Hepatocyte (in vitro differentiated cells): ENCODE data around the gene BID. TPM values are rescaled to one million over a fixed set of nuclear protein-coding genes. Genes with fewer than 3 reads are reported as not detected.

ENCODE experiments used
- DNase-seq: peaks from one replicate; pipeline ENCODE4 v3.0.0-alpha.2; 2016; ENCODE audit warnings: low spot score
- H2AFZ ChIP-seq: fragments of 200-600 bp; sonication (generic); 2 replicates; pipeline ENCODE4 v1.6.0; 2016; ENCODE audit warnings: antibody characterized with exemption, mild to moderate bottlenecking
- H3K27ac ChIP-seq: fragments of 200-600 bp; sonication (generic); 2 replicates; pipeline ENCODE4 v1.5.1; 2016; ENCODE audit warnings: mild to moderate bottlenecking
- H3K27me3 ChIP-seq: fragments of 200-600 bp; sonication (generic); 2 replicates; pipeline ENCODE4 v1.6.1; 2016
- H3K36me3 ChIP-seq: fragments of 200-600 bp; sonication (generic); replicated peaks from 2 replicates; pipeline ENCODE4 v1.5.1; 2016; ENCODE audit warnings: low read depth; ENCODE audit not compliant: insufficient read depth
- H3K4me1 ChIP-seq: fragments of 200-600 bp; sonication (generic); 2 replicates; pipeline ENCODE4 v1.5.1; 2016; ENCODE audit warnings: mild to moderate bottlenecking, moderate library complexity; ENCODE audit not compliant: insufficient read depth
- H3K4me2 ChIP-seq: fragments of 200-600 bp; sonication (generic); 2 replicates; pipeline ENCODE4 v1.6.0; 2016
- H3K4me3 ChIP-seq: fragments of 200-600 bp; sonication (generic); 2 replicates; pipeline ENCODE4 v1.5.1; 2016; ENCODE audit warnings: mild to moderate bottlenecking
- H3K79me2 ChIP-seq: fragments of 200-600 bp; sonication (generic); 2 replicates; pipeline ENCODE4 v1.6.0; 2017; ENCODE audit warnings: mild to moderate bottlenecking
- H3K9me2 ChIP-seq: fragments of 200-600 bp; sonication (generic); replicated peaks from 2 replicates; pipeline ENCODE4 v1.6.0; 2017; ENCODE audit warnings: mild to moderate bottlenecking; ENCODE audit not compliant: insufficient read depth
- H3K9me3 ChIP-seq: fragments of 200-600 bp; sonication (generic); 2 replicates; pipeline ENCODE4 v1.5.1; 2016; ENCODE audit warnings: low read depth, mild to moderate bottlenecking
- H4K20me1 ChIP-seq: fragments of 200-600 bp; sonication (generic); 2 replicates; pipeline ENCODE4 v1.6.0; 2016; ENCODE audit warnings: mild to moderate bottlenecking; ENCODE audit not compliant: insufficient read depth, poor library complexity, severe bottlenecking
- EZH2 ChIP-seq: fragments of 200-600 bp; sonication (generic); IDR thresholded peaks from 2 replicates; pipeline ENCODE4 v1.6.1; 2016; ENCODE audit warnings: antibody characterized with exemption, mild to moderate bottlenecking, borderline replicate concordance
- EZH2phosphoT487 ChIP-seq: fragments of 200-600 bp; sonication (generic); IDR thresholded peaks from one replicate; pipeline ENCODE4 v1.6.1; 2018; ENCODE audit warnings: antibody characterized with exemption, mild to moderate bottlenecking, low read depth, moderate library complexity; ENCODE audit not compliant: unreplicated experiment, severe bottlenecking
- WGBS: methylation state at CpG from one replicate; pipeline ENCODE4 v1.1.6; 2016; ENCODE audit warnings: low lambda C conversion rate; ENCODE audit errors: missing lambda C conversion rate; 5-methylcytosine and 5-hydroxymethylcytosine counted together
- polyA plus RNA-seq: library from polyadenylated mRNA; unstranded; fragments of >200 nt; fragmentation: Nextera tagmentation; extraction: Ambion mirVana; gene quantifications from 2 replicates; pipeline ENCODE4 v1.2.1, GENCODE V29; 2016
- total RNA-seq: library from RNA; depleted of rRNA; stranded (reverse); fragments of >200 nt; gene quantifications from 2 replicates; pipeline ENCODE4 v1.2.3, GENCODE V29; 2014
- TF ChIP-seq, protein P1 (sequence below): fragments of 200-600 bp; sonication (generic); IDR thresholded peaks from 2 replicates; pipeline ENCODE4 v1.5.1; 2016; ENCODE audit warnings: antibody characterized with exemption, mild to moderate bottlenecking; ENCODE audit not compliant: poor library complexity

Gene BID
- total and polyA plus RNA-seq, 2 experiments from 2014 or later = 34.5 to 55.5 TPM

DNA sequence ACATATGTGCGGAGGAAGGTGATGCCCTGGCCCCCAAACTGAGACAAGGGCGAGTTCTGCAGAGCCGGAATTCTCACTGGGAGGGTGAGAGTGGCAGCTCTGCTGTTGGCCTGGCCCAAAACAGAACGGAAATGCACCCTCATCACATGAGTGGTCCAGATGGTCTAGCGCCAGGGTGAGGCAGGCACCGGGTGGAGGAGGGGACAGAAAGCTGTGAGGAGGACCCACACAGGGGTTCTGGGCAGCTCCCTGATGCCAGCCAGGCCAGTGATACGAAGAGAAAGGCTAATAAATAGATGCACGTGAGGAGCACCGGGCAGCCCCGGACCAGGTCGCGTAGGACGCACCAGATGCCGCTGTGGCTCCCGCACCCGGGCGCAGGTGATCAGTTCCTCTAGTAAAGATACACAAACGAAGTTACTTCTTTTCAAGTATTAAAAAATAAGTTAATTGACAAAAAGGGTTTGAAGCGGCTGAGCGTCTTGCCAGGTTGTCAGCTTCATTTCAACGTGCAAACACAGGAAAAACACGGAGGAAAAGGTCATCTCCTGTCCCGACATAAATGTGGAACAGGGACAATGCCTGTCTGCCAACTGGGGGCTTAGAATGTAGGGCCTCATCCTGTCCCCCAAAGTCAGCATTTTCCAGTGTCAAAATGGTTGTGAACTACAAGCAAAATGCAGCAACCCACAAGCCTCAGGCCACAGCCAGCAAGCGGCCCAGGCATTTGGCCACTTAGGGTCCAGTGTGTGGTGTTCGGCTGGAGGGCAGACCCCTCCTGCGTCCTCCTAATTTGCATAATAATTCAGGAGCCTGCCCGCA lies 15.3 kb upstream of the BID start:
- no peaks in the 10 kb centered on the region for H3K9me3 ChIP-seq
- no peaks in the 10 kb centered on the region for H3K79me2 ChIP-seq
- TF ChIP-seq, protein P1, sequence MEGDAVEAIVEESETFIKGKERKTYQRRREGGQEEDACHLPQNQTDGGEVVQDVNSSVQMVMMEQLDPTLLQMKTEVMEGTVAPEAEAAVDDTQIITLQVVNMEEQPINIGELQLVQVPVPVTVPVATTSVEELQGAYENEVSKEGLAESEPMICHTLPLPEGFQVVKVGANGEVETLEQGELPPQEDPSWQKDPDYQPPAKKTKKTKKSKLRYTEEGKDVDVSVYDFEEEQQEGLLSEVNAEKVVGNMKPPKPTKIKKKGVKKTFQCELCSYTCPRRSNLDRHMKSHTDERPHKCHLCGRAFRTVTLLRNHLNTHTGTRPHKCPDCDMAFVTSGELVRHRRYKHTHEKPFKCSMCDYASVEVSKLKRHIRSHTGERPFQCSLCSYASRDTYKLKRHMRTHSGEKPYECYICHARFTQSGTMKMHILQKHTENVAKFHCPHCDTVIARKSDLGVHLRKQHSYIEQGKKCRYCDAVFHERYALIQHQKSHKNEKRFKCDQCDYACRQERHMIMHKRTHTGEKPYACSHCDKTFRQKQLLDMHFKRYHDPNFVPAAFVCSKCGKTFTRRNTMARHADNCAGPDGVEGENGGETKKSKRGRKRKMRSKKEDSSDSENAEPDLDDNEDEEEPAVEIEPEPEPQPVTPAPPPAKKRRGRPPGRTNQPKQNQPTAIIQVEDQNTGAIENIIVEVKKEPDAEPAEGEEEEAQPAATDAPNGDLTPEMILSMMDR = no peak
- no peak for TF ChIP-seq EZH2
- TF ChIP-seq EZH2phosphoT487 = no peak
- H3K4me1 ChIP-seq = no peaks in the 10 kb centered on the region
- no peak overlapping the region for H3K4me2 ChIP-seq
- H3K36me3 ChIP-seq = no peaks in the 10 kb centered on the region
- no peaks in the 10 kb centered on the region for H3K9me2 ChIP-seq
- no peak overlapping the region for H2AFZ ChIP-seq
- H3K4me3 ChIP-seq = no peak overlapping the region
- no peak overlapping the region for H3K27ac ChIP-seq
- H3K27me3 ChIP-seq = no peaks in the 10 kb centered on the region
- DNase-seq = no peak
- H4K20me1 ChIP-seq = no peaks in the 10 kb centered on the region
- 94% methylated on average over 26 of the region's 27 CpGs for WGBS

DNA sequence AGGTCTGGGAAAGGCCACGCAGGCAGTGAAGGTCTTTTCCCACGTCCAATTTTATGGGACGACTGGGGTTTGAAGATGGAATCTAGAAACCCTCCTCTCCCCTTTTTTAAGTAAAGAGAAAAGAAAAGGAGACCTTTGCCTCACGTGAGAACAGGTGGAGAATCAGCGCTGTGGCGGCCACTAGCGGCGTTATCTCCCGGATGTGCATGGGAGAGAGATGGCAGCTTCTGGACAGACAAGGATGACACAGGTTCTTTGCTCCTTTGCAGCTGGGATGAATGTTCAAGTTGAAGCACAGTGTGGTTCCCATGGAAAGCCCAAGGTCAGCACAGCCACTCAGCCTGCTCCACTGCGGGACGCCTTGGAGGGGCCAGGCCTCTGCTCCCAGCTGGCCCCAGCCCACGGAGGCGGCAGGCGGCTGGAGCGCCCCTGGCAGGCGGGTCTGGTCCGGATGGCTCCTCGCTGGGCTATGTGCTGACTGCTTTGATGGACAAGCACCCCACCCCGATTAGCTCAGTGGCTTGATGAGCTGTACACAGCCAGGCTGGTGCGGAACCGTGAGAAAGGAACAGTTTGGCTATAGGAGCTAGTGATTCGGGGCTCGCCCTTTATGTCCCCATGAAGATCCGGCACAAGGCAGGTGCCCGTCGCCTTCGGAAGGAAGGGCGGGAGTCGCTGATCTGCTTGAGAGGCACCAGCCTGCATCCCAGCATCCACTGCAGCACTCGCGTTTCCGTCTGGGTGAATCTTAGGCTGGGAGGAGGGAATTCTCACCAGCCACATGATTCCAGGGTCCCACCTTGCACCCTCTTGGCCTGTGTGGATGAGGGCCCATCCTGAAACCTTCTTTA lies 14.5 kb upstream of the BID start:
- H3K36me3 ChIP-seq = no peaks in the 10 kb centered on the region

DNA sequence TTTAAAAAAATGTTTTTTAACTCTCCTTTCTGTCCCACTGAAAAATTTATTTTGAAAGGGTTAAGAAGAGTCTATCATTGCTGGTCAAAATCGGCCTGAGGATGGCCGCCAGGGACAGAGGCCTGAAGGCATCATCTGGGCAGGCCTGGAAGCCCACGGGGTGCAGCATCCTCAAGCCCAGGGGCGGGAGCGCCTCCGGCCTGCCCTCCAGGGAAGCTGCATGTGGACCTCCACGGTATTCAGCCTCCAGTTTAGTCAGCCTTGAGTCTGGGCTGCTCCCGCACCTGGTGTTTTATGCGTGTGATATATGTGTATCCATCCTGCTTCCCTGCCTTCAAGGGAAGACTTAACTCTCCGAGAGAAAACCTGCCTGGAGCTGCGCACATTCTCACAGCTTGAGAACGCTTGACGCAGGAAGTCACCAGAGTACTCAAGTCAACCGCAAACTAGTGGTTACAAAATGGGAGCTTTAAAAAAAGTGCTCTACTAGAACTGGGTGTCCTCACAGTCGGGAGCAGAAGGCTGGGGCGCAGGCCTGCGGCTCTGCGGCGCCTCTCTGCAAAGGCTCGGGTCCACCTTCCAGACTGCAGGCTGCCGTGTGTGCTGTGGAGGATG lies 13.6 kb upstream of the BID start:
- 93% methylated on average over 21 of the region's 21 CpGs for WGBS
- no peaks in the 10 kb centered on the region for H3K4me1 ChIP-seq
- no peaks in the 10 kb centered on the region for H3K9me3 ChIP-seq
- H2AFZ ChIP-seq = no peak overlapping the region
- no peaks in the 10 kb centered on the region for H3K79me2 ChIP-seq
- H3K36me3 ChIP-seq = no peaks in the 10 kb centered on the region
- H4K20me1 ChIP-seq = no peaks in the 10 kb centered on the region
- no peak overlapping the region for H3K4me2 ChIP-seq
- no peak overlapping the region for H3K4me3 ChIP-seq
- no peak for TF ChIP-seq EZH2phosphoT487
- TF ChIP-seq, protein P1 = no peak
- no peak for TF ChIP-seq EZH2
- H3K9me2 ChIP-seq = no peaks in the 10 kb centered on the region
- no peak overlapping the region for H3K27ac ChIP-seq
- no peaks in the 10 kb centered on the region for H3K27me3 ChIP-seq
- DNase-seq = no peak

More for the DNA sequence above, 14.5 kb upstream of the BID start:
- H3K9me2 ChIP-seq = no peaks in the 10 kb centered on the region
- no peaks in the 10 kb centered on the region for H3K27me3 ChIP-seq
- TF ChIP-seq, protein P1 = no peak
- no peak for TF ChIP-seq EZH2
- TF ChIP-seq EZH2phosphoT487 = no peak
- no peaks in the 10 kb centered on the region for H3K9me3 ChIP-seq
- H2AFZ ChIP-seq = no peak overlapping the region
- H3K4me1 ChIP-seq = no peaks in the 10 kb centered on the region
- H4K20me1 ChIP-seq = no peaks in the 10 kb centered on the region
- no peak overlapping the region for H3K4me2 ChIP-seq
- WGBS = 93% methylated on average over 32 of the region's 32 CpGs
- H3K79me2 ChIP-seq = no peaks in the 10 kb centered on the region
- H3K27ac ChIP-seq = no peak overlapping the region
- no peak for DNase-seq
- H3K4me3 ChIP-seq = no peak overlapping the region
